ENCODE results near the gene LBP. TPM values are rescaled to one million over a fixed set of nuclear protein-coding genes. Genes with fewer than 3 reads are reported as not detected.

LBP gene
- total RNA-seq, 4 donors from 2014 or later: 0.45 to 3.4 (median 2.3) TPM

DNA sequence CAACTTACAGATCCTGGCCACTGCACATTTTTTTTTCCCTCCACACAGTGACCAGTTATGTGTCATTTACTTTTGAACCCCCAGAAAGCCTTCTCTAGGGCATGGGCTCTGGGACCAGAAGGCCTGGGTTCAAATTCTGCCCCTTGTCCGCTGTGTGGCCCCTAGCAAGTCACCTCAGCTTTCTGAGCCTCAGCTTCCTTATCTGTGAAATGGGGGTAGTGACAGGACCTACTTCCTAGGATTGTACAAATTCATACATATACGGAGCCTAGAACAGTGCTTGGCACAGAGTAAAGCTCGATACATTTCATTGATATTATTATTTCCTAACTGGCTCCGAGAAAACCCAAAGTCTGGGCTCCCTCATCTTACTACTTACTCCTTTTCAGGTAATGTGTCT is 40.7 kb upstream of the LBP start:
- 90% methylated on average over 4 of the region's 4 CpGs for WGBS, 2 donors
- TF ChIP-seq, protein P1, sequence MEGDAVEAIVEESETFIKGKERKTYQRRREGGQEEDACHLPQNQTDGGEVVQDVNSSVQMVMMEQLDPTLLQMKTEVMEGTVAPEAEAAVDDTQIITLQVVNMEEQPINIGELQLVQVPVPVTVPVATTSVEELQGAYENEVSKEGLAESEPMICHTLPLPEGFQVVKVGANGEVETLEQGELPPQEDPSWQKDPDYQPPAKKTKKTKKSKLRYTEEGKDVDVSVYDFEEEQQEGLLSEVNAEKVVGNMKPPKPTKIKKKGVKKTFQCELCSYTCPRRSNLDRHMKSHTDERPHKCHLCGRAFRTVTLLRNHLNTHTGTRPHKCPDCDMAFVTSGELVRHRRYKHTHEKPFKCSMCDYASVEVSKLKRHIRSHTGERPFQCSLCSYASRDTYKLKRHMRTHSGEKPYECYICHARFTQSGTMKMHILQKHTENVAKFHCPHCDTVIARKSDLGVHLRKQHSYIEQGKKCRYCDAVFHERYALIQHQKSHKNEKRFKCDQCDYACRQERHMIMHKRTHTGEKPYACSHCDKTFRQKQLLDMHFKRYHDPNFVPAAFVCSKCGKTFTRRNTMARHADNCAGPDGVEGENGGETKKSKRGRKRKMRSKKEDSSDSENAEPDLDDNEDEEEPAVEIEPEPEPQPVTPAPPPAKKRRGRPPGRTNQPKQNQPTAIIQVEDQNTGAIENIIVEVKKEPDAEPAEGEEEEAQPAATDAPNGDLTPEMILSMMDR (IDR thresholded peaks at IDR 0.05): no peak
- no peak for TF ChIP-seq POLR2A (IDR thresholded peaks at IDR 0.05)
- DNase-seq: no peak
- Histone ChIP-seq H3K27ac (no peak overlapping the region), H3K36me3 (no peaks in the 10 kb centered on the region), H3K4me3 (replicated peaks in 1 of 3) (no peak overlapping the region), H3K4me1 (no peaks in the 10 kb centered on the region), H3K27me3 (peaks cover 4% of the 10 kb centered on the region), H3K9me3 (no peaks in the 10 kb centered on the region)
- intact Hi-C loops (cut with DNase I): no loop called here

GRCh38 chr20:38306379-38306778 is 39.9 kb upstream of the LBP start:
- WGBS, 2 donors: 79 to 84% methylated on average over 6 of the region's 6 CpGs
- no peak for TF ChIP-seq POLR2A (IDR thresholded peaks at IDR 0.05)
- TF ChIP-seq, protein P1 (IDR thresholded peaks at IDR 0.05): no peak
- intact Hi-C loops (cut with DNase I): no loop called here

GRCh38 chr20:38307371-38308046 is 38.8 kb upstream of the LBP start:
- no peak overlapping the region for H3K27ac ChIP-seq
- H3K36me3 ChIP-seq: no peaks in the 10 kb centered on the region
- intact Hi-C loops (cut with DNase I): no loop called here
- 77 to 81% methylated on average over 8 of the region's 8 CpGs for WGBS, 2 donors
- H3K27me3 ChIP-seq: peaks cover 4% of the 10 kb centered on the region
- H3K4me3 ChIP-seq (replicated peaks in 1 of 3): no peak overlapping the region
- TF ChIP-seq, protein P1 (IDR thresholded peaks at IDR 0.05): no peak
- TF ChIP-seq POLR2A (IDR thresholded peaks at IDR 0.05): no peak
- no peaks in the 10 kb centered on the region for H3K4me1 ChIP-seq
- DNase-seq: no peak
- no peaks in the 10 kb centered on the region for H3K9me3 ChIP-seq

More at GRCh38 chr20:38306379-38306778, 39.9 kb upstream of the LBP start:
- H3K4me1 ChIP-seq: no peaks in the 10 kb centered on the region
- no peaks in the 10 kb centered on the region for H3K36me3 ChIP-seq
- peaks cover 4% of the 10 kb centered on the region for H3K27me3 ChIP-seq
- DNase-seq: no peak
- no peak overlapping the region for H3K27ac ChIP-seq
- no peak overlapping the region for H3K4me3 ChIP-seq (replicated peaks in 1 of 3)
- H3K9me3 ChIP-seq: no peaks in the 10 kb centered on the region

- no peaks in the 10 kb centered on the region for H3K4me1 ChIP-seq
- TF ChIP-seq POLR2A (IDR thresholded peaks at IDR 0.05): no peak
- TF ChIP-seq, protein P1 (IDR thresholded peaks at IDR 0.05): no peak
- 61 to 75% methylated on average over 2 to 4 of the region's 4 CpGs for WGBS, 2 donors
Measured at GRCh38 chr20:38308047-38308438, 38.2 kb upstream of the LBP start.

DNA sequence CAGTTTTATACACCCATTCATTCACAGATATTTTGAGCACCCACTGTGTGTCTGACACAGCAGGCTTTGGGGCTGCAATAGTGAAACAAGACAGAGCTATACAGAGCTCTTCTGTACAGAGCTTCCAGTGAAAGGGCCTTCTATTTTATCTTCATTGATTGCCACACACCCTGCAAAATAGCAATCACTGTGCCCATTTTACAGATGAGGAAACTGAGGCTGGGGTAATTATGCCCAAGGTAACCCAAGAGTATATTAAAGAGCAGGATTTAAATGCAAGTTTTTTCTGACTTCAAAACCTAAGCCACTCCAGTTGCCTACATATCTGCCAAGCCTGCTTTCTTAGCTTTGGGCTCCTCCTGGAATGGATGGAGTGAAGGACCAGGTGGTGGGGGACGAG is 37.8 kb upstream of the LBP start:
- no peaks in the 10 kb centered on the region for H3K9me3 ChIP-seq
- WGBS, 2 donors: 45 to 83% methylated on average over 1 of the region's 1 CpG
- H3K4me3 ChIP-seq (replicated peaks in 1 of 3): no peak overlapping the region
- TF ChIP-seq POLR2A (IDR thresholded peaks at IDR 0.05): no peak
- TF ChIP-seq, protein P1 (IDR thresholded peaks at IDR 0.05): no peak
- H3K36me3 ChIP-seq: no peaks in the 10 kb centered on the region
- intact Hi-C loops (cut with DNase I): no loop called here
- H3K27ac ChIP-seq: no peak overlapping the region
- H3K27me3 ChIP-seq: no peaks in the 10 kb centered on the region
- no peaks in the 10 kb centered on the region for H3K4me1 ChIP-seq
- DNase-seq: no peak

More at GRCh38 chr20:38308047-38308438, 38.2 kb upstream of the LBP start:
- no peaks in the 10 kb centered on the region for H3K9me3 ChIP-seq
- no peaks in the 10 kb centered on the region for H3K27me3 ChIP-seq
- DNase-seq: no peak
- no peaks in the 10 kb centered on the region for H3K36me3 ChIP-seq
- H3K4me3 ChIP-seq (replicated peaks in 1 of 3): no peak overlapping the region
- intact Hi-C loops (cut with DNase I): no loop called here
- no peak overlapping the region for H3K27ac ChIP-seq
